Right renal cortex interstitium (tissue), 3 donors: Measurements from ENCODE around the gene FOXB2. TPM values are rescaled to one million over a fixed set of nuclear protein-coding genes. Genes with fewer than 3 reads are reported as not detected.
"Not testable (repeated sequence)": the region's sequence is repeated elsewhere in the genome, so short reads cannot be mapped to it uniquely, and the experiment has no call there.

ENCODE experiments used
- DNase-seq, 3 donors: peaks; one replicate each; pipeline ENCODE4 v3.0.0-alpha.2; 2013; ENCODE audit warnings: low read depth in 3 of 3, low spot score in 2 of 3
- polyA plus RNA-seq, 3 donors: library from polyadenylated mRNA; unstranded; fragments of 120-200 nt; gene quantifications; one replicate each; pipeline ENCODE4 v1.2.1, GENCODE V29; 2013; ENCODE audit not compliant: insufficient read length in 3 of 3

The FOXB2 gene
- polyA plus RNA-seq, result not detected

- DNase-seq, result no peak
Observed at GRCh38 chr9:77019236-77019925, at the start of gene FOXB2. TSS of gene FOXB2 (plus strand) at chr9:77019655. CDS start at chr9:77019655, 0 bp downstream.

GRCh38 chr9:76969716-76970115, 49.7 kb upstream of the FOXB2 start:
- DNase-seq, result no peak

GRCh38 chr9:76978831-76979230, 40.6 kb upstream of the FOXB2 start:
- DNase-seq, result not testable (repeated sequence)

- no peak for DNase-seq
Observed at GRCh38 chr9:76980566-76980965, 38.9 kb upstream of the FOXB2 start.

- DNase-seq, result no peak
Observed at GRCh38 chr9:76984486-76984885, 35.0 kb upstream of the FOXB2 start.

GRCh38 chr9:76985581-76985980, 33.9 kb upstream of the FOXB2 start:
- DNase-seq, result no peak

GRCh38 chr9:76987594-76988200, 31.8 kb upstream of the FOXB2 start:
- DNase-seq, result no peak

- no peak for DNase-seq
Observed at GRCh38 chr9:76988941-76989340, 30.5 kb upstream of the FOXB2 start.

- no peak for DNase-seq
Observed at GRCh38 chr9:76989501-76989900, 30.0 kb upstream of the FOXB2 start.

GRCh38 chr9:76996700-76997099, 22.8 kb upstream of the FOXB2 start:
- DNase-seq, result no peak

GRCh38 chr9:76999261-76999660, 20.2 kb upstream of the FOXB2 start:
- no peak for DNase-seq

- no peak for DNase-seq
Observed at GRCh38 chr9:77000330-77000729, 19.1 kb upstream of the FOXB2 start.

- DNase-seq, result no peak
Observed at GRCh38 chr9:77003366-77003765, 16.1 kb upstream of the FOXB2 start.

- DNase-seq, result no peak
Observed at GRCh38 chr9:77005216-77005615, 14.2 kb upstream of the FOXB2 start.

- DNase-seq, result no peak
Observed at GRCh38 chr9:77010527-77010926, 8.9 kb upstream of the FOXB2 start.

GRCh38 chr9:77011973-77012821, 7.3 kb upstream of the FOXB2 start:
- no peak for DNase-seq

GRCh38 chr9:77013206-77013931, 6.1 kb upstream of the FOXB2 start:
- no peak for DNase-seq

- no peak for DNase-seq
Observed at GRCh38 chr9:77013932-77014596, 5.4 kb upstream of the FOXB2 start.

GRCh38 chr9:77014597-77015263, 4.7 kb upstream of the FOXB2 start:
- DNase-seq, result no peak
